ENCODE results near the gene PIGU.

GRCh38 chr20:34583544-34583943 is 93.3 kb downstream of the PIGU start:
- TF ChIP-seq CTCF (conservative IDR thresholded peaks at IDR 0.05 in 1 of 2, IDR thresholded peaks at IDR 0.05 in 1 of 2; ENCODE audit: low read depth in 1 of 2, low read length in 2 of 2) = no peak
- no peak for TF ChIP-seq EZH2 (IDR thresholded peaks at IDR 0.05; ENCODE audit: low read length, missing control alignments)
